Measurements from ENCODE around the gene IRF7.

The IRF7 gene

DNA sequence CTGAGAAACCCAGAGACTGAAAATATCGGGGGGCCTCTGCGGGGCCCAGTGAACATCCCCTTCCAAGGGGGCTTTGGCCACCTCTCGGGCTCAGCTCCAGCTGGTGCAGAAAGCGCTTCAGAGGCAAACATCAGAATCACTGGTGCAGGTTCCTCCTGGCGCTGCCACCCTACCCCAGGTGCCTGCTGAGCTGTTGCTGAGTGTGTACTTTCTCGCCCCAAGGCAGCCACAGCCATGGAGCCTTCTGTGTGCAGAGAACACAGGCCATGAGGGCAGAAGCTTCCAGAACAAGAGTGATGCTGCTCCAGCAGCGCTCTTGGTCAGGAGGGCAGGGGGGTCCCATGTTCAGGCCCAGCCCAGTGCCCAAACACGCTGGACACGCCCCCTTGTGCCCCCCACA lies 27.6 kb upstream of the IRF7 start:
- TF ChIP-seq, protein P1, sequence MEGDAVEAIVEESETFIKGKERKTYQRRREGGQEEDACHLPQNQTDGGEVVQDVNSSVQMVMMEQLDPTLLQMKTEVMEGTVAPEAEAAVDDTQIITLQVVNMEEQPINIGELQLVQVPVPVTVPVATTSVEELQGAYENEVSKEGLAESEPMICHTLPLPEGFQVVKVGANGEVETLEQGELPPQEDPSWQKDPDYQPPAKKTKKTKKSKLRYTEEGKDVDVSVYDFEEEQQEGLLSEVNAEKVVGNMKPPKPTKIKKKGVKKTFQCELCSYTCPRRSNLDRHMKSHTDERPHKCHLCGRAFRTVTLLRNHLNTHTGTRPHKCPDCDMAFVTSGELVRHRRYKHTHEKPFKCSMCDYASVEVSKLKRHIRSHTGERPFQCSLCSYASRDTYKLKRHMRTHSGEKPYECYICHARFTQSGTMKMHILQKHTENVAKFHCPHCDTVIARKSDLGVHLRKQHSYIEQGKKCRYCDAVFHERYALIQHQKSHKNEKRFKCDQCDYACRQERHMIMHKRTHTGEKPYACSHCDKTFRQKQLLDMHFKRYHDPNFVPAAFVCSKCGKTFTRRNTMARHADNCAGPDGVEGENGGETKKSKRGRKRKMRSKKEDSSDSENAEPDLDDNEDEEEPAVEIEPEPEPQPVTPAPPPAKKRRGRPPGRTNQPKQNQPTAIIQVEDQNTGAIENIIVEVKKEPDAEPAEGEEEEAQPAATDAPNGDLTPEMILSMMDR (IDR thresholded peaks at IDR 0.05; ENCODE audit: insufficient read depth, low read length, missing control alignments), result no peak
- CTCF ChIA-PET, result no interaction called here
- no peak overlapping the region for H3K4me3 ChIP-seq (ENCODE audit: low read depth, low read length)
- POLR2A ChIA-PET, result interaction anchor here (0.5 kb wide), 1 partner anchor 179 kb away, joined by 3 read pairs; no protein-coding TSS in a partner anchor
- DNase-seq (ENCODE audit: low read depth, low spot score), result no peak

DNA sequence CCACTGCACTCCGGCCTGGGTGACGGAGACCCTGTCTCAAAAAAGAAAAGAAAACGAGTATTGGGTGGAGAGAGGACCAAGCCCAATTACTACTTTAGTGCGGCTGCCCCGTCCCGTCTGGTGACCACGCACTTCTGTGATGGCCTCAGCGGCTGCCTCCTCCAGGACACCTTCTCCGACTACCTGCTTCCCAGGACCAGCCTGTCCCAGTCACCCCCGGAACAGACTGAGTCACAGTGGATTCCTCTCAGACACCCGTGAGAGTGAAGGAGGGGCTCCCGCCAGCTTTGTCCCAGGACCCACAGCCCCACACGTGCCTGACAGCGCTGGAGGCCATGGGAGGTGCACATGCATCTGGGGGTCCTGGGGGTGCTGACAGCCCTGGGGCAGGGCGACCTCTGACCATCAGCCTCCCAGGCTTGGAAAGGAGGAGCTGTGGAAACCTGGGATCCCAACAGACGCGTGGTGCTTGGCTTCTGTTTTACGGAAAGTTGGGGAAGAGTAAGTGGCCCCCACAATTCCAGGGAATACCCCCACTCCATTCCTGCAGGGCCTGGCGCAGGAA lies 26.1 kb upstream of the IRF7 start:
- no peak overlapping the region for H3K4me3 ChIP-seq (ENCODE audit: low read depth, low read length)
- DNase-seq (ENCODE audit: low read depth, low spot score), result no peak
- ChIA-PET CTCF (interaction anchor here (1.0 kb wide), 1 partner anchor 9 kb away, joined by 3 read pairs; no protein-coding TSS in a partner anchor), POLR2A (no interaction called here)
- TF ChIP-seq, protein P1 (IDR thresholded peaks at IDR 0.05; ENCODE audit: insufficient read depth, low read length, missing control alignments), result no peak

DNA sequence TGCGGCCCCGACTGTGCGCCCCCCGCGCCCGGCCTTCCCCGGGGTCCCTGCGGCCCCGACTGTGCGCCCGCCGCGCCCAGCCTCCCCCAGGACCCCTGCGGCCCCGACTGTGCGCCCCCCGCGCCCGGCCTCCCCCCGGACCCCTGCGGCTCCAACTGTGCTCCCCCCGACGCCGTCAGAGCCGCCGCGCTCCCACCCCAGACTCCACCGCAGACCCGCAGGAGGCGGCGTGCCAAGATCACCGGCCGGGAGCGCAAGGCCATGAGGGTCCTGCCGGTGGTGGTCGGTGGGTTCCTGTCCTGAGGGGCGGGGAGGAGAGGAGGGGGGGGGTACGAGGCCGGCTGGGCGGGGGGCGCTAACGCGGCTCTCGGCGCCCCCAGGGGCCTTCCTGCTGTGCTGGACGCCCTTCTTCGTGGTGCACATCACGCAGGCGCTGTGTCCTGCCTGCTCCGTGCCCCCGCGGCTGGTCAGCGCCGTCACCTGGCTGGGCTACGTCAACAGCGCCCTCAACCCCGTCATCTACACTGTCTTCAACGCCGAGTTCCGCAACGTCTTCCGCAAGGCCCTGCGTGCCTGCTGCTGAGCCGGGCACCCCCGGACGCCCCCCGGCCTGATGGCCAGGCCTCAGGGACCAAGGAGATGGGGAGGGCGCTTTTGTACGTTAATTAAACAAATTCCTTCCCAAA lies 24.4 kb upstream of the IRF7 start:
- TF ChIP-seq, protein P1 (IDR thresholded peaks at IDR 0.05; ENCODE audit: insufficient read depth, low read length, missing control alignments), result no peak
- ChIA-PET CTCF (interaction anchor here (2.0 kb wide), 1 partner anchor 87 kb away, joined by 7 read pairs; no protein-coding TSS in a partner anchor), POLR2A (no interaction called here)
- DNase-seq (ENCODE audit: low read depth, low spot score), result no peak
- no peak overlapping the region for H3K4me3 ChIP-seq (ENCODE audit: low read depth, low read length)

DNA sequence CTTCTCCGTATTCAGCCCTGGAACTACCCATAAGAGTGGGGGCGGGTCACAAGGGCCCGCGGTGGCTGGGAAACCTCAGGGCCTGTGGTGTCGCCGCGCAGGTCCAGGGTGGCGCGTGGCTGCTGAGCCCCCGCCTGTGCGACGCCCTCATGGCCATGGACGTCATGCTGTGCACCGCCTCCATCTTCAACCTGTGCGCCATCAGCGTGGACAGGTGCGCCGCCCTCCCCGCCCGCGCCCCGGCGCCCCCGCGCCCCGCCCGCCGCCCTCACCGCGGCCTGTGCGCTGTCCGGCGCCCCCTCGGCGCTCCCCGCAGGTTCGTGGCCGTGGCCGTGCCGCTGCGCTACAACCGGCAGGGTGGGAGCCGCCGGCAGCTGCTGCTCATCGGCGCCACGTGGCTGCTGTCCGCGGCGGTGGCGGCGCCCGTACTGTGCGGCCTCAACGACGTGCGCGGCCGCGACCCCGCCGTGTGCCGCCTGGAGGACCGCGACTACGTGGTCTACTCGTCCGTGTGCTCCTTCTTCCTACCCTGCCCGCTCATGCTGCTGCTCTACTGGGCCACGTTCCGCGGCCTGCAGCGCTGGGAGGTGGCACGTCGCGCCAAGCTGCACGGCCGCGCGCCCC lies 23.7 kb upstream of the IRF7 start:
- ChIA-PET CTCF (interaction anchor here (1.5 to 2.0 kb wide), 2 partner anchors 84 to 88 kb away, joined by 4 to 7 read pairs; no protein-coding TSS in a partner anchor), POLR2A (no interaction called here)
- H3K4me3 ChIP-seq (ENCODE audit: low read depth, low read length), result no peak overlapping the region
- no peak for DNase-seq (ENCODE audit: low read depth, low spot score)
- TF ChIP-seq, protein P1 (IDR thresholded peaks at IDR 0.05; ENCODE audit: insufficient read depth, low read length, missing control alignments), result no peak

DNA sequence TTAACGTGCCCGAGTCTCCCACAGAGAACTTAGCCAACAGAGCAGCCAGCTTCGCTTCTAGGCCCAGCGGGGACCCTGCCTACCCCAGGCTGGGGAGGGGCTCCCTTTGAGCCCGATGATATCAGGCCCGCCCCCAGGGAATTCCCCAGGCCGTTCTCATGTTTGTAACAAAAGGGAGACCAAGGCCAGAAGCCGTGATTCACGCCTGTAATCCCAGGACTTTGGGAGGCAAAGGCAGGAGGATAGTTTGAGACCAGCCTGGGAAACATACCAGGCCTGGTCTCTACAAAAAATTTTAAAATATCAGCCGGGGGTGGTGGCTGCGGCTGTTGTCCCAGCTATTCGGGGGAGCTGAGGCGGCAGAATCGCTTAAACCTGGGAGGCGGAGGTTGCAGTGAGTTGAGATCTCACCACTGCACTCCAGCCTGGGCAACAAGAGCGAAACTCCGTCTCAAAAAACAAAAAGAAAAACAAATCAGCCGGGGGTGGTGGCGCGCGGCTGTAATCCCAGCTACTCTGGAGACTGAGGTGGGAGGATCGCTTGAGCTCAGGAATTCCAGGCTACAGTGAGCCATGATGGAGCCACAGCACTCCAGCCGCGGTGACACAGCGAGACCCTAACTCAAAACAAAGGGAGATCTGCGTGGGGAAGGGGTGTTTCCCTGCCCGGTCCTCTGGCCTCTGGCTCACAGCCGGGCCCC lies 23.0 kb upstream of the IRF7 start:
- DNase-seq (ENCODE audit: low read depth, low spot score), result no peak
- ChIA-PET POLR2A (interaction anchor here (0.7 kb wide), 1 partner anchor 15 kb away, joined by 4 read pairs; no protein-coding TSS in a partner anchor), CTCF (interaction anchor here (1.5 to 2.0 kb wide), 2 partner anchors 84 to 88 kb away, joined by 4 to 7 read pairs; no protein-coding TSS in a partner anchor)
- TF ChIP-seq, protein P1 (IDR thresholded peaks at IDR 0.05; ENCODE audit: insufficient read depth, low read length, missing control alignments), result no peak
- H3K4me3 ChIP-seq (ENCODE audit: low read depth, low read length), result no peak overlapping the region
